Right forelimb (tissue), 1 donor: ENCODE results near the gene SLC16A13.
"Not testable (repeated sequence)": the region's sequence is repeated elsewhere in the genome, so short reads cannot be mapped to it uniquely, and the experiment has no call there.

Experiments
- DNase-seq: peaks from one replicate; pipeline ENCODE4 v3.0.0-alpha.2; 2018

Gene SLC16A13, protein sequence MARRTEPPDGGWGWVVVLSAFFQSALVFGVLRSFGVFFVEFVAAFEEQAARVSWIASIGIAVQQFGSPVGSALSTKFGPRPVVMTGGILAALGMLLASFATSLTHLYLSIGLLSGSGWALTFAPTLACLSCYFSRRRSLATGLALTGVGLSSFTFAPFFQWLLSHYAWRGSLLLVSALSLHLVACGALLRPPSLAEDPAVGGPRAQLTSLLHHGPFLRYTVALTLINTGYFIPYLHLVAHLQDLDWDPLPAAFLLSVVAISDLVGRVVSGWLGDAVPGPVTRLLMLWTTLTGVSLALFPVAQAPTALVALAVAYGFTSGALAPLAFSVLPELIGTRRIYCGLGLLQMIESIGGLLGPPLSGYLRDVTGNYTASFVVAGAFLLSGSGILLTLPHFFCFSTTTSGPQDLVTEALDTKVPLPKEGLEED

DNA sequence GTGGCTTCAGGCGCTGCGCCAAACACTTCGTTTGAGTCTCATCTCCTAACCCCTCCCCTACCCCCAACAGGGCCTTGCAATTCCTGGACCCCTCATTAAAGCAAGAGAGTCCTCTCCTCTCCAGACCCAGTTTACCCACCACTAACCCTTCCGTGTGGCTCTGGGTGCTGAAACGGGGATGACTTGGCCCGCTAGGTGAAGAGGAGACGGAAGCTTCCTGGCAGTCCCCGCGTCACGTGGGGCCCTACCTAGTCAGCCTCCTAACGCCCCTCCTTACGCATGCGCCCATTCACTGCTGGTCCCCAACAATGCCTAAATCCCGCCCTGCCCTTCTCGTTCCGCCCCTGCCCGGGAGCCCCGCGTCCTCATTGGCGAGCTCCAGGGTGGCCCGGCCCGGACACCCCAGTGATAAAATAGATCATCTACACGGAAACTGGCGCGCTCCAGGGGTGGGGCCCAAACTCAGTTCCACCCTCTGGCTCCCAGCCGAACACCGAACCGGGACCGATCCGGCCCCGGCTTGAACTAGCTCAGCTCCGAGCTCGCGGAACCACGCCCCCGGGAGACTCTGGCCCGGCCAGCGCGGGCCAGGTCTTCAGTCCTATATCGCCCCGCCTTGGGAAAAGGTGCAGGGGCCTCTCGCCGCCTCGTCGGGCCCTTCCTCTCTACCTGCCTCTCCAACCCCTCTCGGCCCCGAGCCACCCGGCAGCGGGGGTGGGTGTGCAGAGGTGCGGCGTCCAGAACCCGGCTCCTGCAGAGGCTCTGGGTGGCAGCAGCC lies at the start of gene SLC16A13:
Gene SLC16A13 (plus strand): TSS at position 425 of the 778 bp plus-strand sequence. CDS start 368 bp downstream, outside the sequence.
- peak; percentile 87 for DNase-seq

DNA sequence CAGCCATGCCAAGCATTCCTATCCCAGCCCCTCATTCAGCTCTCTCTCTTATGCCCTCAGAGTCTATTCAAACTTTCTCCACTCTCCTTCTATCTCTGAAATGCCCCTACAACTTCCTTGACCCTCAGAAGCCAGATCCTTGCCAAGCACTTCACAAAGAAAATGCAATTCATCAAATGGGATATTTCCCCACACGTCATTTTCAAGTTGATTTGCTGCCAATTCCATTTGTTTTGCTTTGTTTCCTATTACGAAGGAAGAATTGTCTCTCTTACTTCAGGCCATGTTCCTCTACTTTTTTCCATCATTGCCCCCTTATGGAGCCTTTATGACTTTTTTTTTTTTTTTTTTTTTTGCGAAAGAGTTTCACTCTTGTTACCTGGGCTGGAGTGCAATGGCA lies 49.1 kb upstream of the SLC16A13 start:
- no peak for DNase-seq

DNA sequence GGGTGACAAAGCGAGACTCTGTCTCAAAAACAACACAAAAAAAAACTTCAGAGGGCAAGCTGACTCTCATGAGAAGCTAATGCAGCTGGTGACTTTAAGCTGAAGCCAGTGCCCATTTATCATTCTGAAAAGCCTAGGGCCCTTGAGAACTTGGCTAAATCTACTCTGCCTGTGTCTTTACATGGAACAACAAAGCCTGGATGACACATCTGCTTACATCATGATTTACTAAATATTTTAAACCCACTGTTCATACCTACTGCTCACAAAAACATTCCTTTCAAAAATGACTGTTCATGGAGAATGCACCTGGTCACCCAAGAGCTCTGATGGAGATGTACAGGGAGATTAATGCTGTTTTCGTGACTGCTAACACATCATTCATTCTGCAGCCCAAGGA lies 46.0 kb upstream of the SLC16A13 start:
- DNase-seq: no peak

DNA sequence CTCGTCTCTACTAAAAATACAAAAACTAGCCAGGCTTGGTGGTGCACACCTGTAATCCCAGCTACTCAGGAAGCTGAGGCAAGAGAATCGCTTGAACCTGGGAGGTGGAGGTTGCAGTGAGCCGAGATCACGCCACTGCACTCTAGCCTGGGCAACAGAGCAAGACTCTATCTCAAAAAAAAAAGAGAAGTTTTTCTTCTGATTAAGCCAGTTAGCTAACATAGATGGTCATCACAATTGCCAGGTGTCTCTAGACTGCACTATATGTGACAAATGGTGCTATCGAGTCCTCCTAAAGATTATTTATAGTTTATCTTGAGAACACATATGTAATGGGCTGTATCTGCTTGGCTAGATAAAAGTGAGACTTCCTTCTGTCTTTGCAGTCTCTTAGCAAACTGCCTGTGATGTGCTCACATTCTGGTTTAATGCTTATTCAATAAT lies 42.2 kb upstream of the SLC16A13 start:
- DNase-seq: not testable (repeated sequence)

DNA sequence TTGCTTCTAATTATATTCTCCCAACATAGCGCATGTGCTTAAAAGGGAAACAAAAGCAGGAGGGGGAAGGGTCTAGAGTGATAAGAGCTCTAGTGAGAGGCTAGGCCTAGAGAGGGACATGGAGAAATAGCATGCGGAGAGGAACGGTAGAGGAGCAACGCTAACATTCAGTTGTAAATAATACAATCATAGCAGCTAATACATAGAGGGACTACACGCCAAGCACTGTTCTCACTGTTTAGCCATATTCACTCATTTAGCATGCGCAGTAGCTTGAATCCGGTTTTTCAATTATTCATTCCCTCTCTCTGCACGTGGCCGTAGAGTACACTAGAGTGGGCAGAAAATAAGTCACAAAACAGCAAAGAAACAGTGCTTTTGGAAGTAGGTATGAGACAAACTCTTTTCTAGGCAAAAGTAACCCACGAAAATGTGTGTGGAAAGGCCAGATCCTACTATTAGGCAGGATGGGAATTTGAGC lies 41.7 kb upstream of the SLC16A13 start:
- DNase-seq: no peak

DNA sequence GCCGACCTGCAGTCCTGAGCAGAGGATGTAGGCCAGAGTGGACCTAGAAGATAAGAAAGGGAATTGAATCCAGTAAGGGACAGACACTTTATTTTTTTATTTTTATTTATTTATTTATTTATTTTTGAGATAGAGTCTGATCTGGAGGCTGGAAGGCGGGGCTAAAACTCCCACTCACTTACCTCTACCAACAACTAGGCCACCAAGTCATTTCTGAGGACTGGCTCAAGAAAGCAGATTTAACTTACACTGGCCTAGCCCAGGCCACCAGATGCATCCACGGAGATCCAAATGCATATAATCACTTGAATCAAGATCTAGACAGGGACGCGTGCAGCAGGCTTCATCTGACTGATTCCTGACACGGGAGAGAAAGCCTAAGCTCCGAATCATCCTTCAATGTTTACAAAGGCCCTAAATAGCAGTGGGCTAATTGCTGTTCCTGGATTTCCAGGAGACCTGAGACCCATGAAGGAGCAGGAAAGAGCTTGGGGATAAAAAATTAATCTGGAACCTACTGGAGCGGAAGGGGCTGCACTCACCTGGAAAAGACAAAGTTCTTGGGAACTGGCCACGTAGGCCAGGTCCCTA lies 41.1 kb upstream of the SLC16A13 start:
- no peak for DNase-seq

DNA sequence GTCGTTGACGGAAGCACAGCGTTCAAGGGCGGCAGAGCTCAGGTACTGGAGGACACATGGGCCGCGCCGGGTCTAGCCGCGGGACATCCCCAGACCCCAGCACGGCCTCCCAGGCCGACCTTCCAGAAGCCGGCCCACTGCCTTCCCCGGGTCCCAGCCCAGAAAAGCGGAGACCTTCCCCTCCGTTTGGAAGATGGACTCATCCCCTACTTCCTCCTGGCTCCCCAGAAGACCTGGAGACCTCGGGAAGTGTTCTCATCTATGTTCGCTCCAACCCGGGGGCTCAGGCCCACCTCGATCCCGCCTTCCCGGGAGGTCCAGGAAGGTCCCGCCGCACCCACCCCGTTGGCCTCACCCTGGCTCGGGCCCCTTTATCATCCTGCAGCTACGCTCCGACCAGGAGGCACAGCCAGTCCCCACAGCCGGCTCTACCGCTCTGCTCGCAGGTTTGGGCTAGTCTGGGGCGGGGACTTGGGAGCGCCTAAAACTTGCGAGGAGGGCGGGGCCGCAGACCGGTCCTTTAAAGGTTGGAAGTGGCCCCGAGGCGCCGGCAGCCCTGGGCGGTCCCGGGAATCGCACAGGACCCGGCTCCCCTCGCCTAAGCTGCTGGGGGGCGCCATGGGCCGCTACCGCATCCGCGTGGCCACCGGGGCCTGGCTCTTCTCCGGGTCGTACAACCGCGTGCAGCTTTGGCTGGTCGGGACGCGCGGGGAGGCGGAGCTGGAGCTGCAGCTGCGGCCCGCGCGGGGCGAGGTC lies 40.1 kb upstream of the SLC16A13 start, which contains the start of gene ALOX12:
Gene ALOX12 (plus strand): TSS at position 550 of the 756 bp plus-strand sequence. CDS start 69 bp downstream, at position 619.
- DNase-seq: no peak

DNA sequence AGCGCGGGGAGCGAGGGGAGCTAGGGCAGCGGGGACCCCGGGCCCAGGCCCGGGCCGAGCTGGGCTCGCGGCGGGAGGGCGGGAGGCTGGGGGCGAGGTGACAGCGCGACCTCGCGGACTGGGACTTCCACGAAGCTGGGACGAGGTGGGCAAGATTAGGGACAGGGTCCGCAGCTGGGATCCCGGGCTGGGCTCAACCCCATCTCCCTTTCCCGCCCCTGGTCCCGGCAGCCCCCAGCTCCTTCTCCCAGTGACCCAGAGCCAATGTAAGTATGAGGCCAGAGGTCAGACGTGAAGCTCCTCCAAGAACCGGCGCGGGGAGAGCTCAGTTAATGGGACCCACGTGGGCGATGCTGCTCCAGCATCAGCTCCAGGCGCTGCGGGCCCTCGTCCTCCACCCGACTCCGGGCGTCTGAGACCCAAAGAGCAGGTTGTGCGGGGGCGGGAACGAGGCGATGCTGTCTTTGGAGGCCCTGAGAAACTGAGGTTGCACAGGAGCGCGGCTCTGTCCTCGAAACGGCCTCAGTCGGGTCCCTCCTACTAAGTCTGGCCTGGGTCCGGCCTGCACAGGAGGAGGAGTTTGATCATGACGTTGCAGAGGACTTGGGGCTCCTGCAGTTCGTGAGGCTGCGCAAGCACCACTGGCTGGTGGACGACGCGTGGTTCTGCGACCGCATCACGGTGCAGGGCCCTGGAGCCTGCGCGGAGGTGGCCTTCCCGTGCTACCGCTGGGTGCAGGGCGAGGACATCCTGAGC lies 39.4 kb upstream of the SLC16A13 start:
- no peak for DNase-seq

DNA sequence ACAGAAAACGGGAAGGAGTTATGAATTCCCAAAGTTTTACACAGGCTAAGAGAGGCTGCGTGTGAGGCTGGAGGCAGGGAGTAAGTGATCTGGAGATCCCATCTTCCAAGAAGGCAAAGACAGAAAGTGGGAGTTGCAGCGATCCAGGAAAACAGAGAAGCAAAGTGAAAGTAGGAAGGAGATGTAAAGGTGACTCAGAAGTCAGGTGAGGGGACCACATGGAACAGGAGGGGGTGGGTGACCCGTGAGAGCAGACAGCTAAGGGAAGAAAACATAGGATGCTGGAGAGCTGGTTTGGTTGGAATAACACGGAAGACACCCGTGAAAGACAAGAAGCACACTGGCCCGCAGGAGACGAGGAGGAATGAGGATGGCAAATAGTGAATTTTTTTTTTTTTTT lies 38.6 kb upstream of the SLC16A13 start:
- no peak for DNase-seq

DNA sequence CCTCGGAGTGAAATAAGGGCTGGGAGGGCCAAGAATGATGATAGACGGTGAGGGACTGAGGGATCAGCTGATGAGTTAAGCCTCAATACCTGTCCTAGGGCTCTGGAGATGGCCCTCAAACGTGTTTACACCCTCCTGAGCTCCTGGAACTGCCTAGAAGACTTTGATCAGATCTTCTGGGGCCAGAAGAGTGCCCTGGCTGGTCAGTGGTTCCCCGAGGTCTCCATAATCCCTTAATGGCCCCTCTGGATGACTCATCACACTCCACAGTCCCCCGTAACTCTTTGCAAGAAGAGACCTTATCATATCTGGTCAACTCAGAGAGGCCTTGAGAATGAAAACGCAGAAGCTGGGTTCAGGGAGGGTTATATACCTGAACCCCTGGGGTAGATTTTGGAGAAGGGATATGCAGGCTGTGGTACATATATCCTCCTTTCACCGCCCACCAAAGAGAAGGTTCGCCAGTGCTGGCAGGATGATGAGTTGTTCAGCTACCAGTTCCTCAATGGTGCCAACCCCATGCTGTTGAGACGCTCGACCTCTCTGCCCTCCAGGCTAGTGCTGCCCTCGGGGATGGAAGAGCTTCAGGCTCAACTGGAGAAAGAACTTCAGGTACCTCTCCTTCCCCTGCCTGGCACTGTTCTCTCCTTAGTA lies 36.8 kb upstream of the SLC16A13 start:
- DNase-seq: no peak

DNA sequence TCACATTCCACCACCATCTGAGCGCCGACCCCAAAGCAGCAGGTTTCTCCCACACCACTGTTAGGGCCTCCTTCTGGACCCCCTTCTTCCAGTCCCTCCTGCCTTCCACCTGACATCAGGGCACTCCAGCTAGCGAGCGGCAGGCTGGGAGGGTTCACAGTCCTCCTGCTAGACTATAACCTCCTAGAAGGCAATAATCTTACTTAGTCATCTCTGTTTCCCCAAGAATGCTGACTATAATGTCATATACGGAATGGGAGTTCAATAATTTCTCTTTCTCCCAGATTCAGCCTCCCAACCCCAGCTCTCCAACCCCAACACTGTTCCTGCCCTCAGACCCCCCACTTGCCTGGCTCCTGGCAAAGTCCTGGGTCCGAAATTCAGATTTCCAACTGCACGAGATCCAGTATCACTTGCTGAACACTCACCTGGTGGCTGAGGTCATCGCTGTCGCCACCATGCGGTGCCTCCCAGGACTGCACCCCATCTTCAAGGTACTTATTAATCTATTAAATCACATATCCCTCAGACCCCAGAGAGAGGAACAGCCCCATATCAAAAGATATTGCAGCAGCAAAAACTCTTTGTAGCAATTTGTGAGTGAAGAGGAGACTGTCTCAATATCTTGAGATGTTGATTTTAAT lies 34.4 kb upstream of the SLC16A13 start:
- DNase-seq: no peak

DNA sequence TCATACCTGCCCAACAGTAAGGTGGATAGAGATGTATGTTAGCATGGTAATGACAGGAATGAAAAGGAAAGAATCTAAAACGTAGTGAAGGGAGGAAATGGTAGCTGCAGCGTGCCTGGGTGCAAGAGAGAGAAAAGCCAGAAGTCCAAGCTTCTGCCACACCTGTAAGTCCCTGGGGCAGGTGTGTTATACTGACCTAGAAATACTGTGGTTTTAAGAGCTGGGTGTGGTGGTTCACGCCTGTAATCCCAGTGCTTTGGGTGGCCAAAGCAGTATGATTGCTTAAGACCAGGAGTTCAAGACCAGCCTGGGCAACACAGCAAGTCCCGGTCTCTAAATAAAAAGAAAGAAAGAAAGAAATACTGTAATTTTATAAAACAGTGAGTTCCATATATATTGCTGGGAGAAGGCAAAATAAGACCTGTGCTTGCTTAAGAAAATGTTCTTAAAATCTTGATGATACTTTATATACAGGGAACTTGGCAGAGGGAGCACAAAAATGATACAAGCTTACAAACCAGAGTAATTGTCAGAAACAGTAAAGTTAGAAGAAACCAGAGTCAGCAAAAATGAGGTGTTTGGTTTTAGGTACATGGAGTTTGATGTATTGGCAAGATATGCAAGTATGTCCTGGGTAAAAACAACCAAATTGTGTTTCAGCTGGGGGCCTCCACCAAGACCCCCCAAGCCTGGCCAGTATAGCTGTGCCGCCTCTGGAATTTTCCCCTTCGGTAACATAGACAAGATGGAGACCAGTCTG lies 33.3 kb upstream of the SLC16A13 start:
- no peak for DNase-seq

DNA sequence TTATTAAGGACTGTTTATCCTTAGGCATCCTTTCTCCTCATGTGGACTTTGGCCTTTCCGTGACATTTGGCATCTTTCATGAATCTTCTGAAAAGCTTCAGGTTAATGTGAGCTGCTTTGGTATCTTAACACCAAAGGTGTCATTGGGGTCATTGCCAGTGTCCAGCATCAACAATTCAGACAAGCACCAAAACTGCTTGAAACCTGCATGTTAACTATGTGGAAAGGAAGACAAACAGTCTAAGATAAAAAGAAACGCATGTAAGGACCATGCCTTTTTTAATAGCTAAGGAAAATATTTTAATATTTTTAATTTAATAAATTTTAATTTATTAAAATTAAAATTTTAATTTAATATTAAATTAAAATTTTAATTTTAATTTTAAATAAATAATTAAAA lies 32.1 kb upstream of the SLC16A13 start:
- DNase-seq: no peak

DNA sequence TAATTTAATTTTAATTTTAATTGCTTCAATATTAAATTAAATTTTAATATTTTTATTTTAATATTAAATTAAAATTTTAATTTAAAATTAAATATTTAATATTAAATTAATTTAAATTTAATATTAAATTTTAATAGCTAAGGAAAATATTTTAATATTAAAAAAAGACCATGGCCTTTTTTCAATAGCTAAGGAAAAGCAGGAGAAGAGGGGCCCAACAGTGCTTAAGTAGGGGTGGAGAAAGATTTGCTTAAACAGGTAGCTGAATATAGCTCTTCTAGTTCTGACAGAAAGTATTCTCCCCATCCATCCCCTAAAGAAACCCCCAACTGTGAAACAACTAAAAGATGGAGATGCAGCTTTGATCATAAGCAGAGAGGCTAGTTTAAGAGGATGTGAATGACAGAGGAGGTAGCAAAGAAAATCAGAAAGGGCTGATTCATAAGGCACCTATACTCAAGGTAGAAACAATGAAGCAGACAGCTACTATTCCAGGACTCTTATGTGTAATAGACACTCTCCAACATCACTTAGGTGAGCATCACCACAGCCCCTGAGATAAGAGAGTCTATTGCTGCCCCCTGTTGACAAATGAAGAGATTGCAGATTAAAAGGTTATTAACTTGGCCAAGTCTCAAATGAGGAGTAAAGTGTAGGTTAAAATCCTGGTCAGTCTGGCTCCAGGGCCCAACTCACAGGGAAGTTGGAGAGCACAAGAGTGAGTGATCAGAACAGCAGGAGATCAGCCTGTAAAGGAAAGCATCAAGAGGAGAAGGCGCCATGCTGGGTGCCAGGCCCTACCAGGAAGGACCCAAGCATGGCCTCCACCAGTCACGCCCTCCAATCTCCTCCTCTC lies 31.2 kb upstream of the SLC16A13 start:
- DNase-seq: no peak

DNA sequence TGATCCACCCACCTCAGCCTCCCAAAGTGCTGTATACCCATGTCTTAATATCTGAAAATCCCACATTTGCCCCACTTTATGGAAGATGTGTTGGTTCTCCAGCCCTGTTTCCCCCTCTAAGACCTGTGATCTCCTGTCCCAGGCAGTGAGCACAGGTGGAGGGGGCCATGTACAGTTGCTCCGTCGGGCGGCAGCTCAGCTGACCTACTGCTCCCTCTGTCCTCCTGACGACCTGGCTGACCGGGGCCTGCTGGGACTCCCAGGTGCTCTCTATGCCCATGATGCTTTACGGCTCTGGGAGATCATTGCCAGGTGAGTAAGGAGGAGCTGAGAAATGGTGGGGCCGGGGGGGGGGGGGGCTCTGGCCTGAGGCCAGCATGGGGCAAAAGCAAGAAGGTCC lies 30.1 kb upstream of the SLC16A13 start:
- no peak for DNase-seq

DNA sequence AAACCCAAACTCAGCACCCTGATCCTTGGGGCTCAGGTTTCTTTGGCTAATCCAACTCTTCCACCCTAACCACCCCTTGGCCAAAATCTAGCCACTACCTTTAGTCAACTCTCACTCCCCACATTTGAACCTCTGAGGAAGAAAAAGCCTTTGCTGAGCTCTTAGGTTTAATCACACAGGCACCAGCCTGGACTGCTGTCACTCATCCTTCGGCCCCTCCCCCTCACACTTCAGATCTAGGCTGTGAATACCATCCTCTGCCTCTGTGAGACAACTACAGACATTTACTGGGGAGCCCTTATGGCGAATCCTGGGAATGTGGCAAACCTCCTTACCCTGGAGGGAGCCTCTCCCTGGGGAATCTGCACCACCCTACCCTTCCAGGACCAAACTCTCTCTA lies 28.7 kb upstream of the SLC16A13 start:
- no peak for DNase-seq

DNA sequence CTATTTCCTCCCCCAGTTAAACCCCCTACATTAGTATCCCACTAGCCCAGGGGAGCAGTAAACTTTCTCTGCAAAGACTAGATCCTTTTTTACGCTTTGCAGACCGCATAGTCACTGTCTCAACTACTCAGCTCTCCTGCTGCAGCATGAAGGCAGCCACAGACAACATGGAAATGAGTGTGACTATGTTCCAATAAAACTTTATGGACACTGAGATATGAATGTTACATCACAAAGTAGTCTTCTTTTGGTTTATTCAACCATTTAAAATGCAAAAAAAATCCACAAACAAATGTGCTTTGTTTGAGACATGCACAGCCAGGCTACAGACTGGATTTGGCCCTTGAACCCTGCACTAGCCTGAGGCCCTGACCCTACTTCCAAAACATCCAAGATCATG lies 25.3 kb upstream of the SLC16A13 start:
- DNase-seq: no peak

DNA sequence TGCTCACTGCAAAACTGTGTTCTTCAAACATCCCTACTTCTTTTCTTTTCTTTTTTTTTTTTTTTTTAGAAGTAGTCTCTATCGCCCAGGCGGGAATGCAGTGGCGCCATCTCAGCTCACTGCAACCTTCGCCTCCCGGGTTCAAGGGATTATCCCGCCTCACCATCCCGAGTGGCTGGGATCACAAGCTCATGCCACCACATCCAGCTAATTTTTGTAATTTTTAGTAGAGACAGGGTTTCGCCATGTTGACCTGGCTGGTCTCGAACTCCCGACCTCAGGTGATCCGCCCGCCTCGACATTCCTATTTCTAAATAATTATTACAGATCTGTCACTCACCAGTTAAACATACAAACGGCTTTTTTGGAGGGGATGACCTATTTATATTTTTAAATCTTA lies 24.4 kb upstream of the SLC16A13 start:
- no peak for DNase-seq

DNA sequence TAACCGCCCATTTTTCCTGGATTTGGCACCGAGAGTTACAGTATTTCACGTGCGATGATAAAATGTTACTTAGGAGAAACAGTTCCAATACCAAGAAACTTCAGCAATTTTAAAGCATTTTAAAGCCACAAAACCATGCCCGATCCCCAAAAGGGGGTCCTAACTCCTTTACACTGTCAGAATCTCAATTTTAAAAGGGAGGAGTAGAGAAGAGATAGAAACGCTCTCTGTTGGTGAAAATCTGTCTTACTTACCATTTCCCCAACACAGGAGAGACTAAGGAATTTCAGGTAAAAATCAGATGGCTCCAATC lies 23.9 kb upstream of the SLC16A13 start:
- DNase-seq: no peak
